GM19023 (cell line): ENCODE data around the gene PNCK.
"Not testable (repeated sequence)": the region's sequence is repeated elsewhere in the genome, so short reads cannot be mapped to it uniquely, and the experiment has no call there.

Experiments
- ATAC-seq: cut with Tn5 transposase; IDR thresholded peaks from one replicate; pipeline ENCODE4 v1.9.1; 2021; ENCODE audit warnings: mild to moderate bottlenecking, moderate library complexity; ENCODE audit not compliant: unreplicated experiment

Gene PNCK

GRCh38 chrX:153699210-153699783 lies 25.7 kb upstream of the PNCK start:
- not testable (repeated sequence) for ATAC-seq

- ATAC-seq, result no peak
Observed at GRCh38 chrX:153697924-153698865, 24.6 kb upstream of the PNCK start.

DNA sequence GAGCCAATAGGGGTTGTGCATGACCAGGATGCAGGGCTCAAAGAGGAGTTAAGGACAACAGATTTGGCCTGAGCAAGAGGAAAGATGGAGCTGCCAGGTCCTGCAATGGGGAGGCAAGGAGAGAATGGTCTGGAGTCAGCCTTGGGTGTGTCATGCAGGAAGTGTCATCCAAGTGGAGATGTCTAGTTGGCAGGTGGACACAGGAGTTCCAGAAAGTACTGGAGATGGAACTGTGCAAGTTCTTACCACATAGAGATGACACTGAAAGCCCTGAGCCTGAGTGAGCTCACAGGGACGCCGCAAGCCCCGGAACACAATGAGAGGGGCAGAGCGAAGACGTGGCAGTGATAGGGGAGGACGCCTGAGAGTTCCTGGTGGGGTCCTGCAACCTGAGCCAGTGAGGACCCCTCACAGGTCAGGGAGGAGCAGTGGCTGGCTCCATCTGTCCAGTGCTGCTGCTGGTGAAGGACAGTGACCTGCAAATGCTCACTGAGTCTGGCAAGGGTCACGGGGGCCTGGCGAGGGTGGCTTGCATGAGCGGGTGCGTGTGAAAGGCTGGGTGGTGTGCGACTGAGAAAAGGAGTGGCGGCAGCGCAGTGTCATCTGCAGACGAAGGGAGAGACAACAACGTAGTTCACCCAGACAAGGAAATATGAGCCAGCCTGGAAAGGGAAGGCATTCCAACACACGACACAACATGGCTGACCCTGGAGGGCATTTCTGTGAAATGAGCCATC lies 23.5 kb upstream of the PNCK start:
- ATAC-seq, result not testable (repeated sequence)

DNA sequence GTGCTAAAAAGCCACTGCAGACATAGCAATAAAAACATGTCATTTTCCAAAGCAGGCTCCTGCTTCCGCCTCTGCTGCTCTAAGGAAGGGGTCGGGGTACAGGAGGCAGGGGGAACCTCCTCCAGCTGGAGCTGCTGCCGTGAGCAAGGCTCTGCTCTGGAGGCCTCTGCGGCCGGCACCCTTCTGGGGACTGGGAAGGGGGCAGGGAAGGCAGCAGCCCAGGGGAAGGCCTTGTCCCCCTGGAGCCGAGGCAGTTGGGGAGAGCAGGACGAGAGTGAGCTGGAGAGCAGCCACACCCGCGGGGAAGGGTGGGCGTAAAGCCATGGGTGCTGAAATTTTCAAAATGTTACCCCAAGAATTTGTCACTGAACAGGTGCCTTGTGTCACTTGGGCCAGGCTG lies 22.9 kb upstream of the PNCK start:
- ATAC-seq, result not testable (repeated sequence)

DNA sequence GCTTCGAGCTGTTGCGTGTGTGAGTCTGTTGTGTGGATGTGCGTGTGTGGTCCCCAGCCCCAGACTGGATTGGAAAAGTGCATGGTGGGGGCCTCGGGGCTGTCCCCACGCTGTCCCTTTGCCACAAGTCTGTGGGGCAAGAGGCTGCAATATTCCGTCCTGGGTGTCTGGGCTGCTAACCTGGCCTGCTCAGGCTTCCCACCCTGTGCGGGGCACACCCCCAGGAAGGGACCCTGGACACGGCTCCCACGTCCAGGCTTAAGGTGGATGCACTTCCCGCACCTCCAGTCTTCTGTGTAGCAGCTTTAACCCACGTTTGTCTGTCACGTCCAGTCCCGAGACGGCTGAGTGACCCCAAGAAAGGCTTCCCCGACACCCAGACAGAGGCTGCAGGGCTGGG lies 22.5 kb upstream of the PNCK start:
- no peak for ATAC-seq

DNA sequence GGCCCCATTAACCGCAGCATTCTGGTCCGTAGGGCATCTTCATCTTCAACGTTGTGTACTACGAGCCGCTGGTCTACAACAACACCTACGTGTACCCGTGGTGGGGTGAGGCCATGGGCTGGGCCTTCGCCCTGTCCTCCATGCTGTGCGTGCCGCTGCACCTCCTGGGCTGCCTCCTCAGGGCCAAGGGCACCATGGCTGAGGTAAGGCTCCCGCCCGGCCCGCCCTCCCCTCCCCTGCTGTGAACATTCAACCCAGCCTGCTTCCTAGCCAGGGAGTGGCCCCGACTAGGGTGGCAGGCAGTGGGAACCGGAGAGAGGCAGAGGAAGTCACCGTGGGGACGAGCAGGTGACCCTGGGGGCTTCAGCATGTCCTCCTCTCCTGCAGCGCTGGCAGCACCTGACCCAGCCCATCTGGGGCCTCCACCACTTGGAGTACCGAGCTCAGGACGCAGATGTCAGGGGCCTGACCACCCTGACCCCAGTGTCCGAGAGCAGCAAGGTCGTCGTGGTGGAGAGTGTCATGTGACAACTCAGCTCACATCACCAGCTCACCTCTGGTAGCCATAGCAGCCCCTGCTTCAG lies 21.2 kb upstream of the PNCK start:
- no peak for ATAC-seq

- ATAC-seq, result not testable (repeated sequence)
Observed at GRCh38 chrX:153694256-153694655, 20.6 kb upstream of the PNCK start.

GRCh38 chrX:153693216-153694086 lies 19.8 kb upstream of the PNCK start:
- no peak for ATAC-seq

GRCh38 chrX:153692611-153693156 lies 19.1 kb upstream of the PNCK start:
- ATAC-seq, result no peak

- no peak for ATAC-seq
Observed at GRCh38 chrX:153692003-153692402, 18.4 kb upstream of the PNCK start.

DNA sequence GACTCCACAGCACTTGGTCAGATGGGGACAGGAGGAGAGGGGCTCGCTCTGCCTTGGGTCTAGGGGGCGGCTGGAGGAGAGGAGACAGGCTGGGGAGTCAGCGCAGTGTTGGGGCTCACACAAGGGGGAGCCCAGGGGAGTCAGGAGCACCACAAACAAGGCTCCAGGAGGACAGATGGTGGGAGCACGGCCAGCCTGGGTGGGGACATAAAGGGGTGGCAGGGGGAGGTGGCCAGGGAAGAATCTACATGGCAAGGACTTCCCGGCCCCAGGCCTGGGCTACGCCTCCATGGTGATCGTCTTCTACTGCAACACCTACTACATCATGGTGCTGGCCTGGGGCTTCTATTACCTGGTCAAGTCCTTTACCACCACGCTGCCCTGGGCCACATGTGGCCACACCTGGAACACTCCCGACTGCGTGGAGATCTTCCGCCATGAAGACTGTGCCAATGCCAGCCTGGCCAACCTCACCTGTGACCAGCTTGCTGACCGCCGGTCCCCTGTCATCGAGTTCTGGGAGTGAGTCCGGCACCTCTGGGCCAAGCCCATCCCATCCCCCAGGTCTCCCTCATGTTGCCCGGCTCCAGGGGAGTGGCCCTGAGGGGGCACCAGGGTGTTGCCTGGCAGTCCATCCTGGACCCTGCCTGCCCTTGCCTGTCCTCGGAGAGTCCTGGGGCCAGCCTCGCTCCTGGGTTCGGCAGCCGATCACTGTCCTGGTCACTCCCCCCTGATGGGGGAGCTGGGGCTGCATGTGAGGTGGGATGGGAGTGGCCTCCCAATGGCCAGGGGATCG lies 17.6 kb upstream of the PNCK start:
- ATAC-seq, result not testable (repeated sequence)

DNA sequence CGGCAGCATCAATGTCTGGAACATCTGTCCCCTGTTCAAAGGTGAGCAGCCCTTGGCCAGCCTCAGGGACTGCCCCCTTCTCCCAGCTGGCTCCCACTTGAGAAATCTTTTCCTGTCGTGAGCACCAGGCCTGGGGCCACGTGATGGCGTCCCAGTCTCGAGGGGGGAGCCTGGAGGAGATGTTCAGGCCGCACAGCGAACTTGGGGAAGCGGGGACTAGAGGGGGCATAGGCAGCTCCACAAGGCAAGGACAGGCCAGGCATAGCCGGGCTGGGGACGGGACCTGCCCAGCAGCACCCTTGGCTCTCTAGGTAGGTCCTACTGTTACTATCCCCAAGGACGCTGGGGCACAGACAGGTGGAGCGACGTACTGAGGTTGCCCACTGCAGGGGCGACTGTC lies 16.9 kb upstream of the PNCK start:
- no peak for ATAC-seq

GRCh38 chrX:153689654-153690465 lies 16.2 kb upstream of the PNCK start:
- no peak for ATAC-seq

GRCh38 chrX:153688911-153689590 lies 15.4 kb upstream of the PNCK start:
- no peak for ATAC-seq

DNA sequence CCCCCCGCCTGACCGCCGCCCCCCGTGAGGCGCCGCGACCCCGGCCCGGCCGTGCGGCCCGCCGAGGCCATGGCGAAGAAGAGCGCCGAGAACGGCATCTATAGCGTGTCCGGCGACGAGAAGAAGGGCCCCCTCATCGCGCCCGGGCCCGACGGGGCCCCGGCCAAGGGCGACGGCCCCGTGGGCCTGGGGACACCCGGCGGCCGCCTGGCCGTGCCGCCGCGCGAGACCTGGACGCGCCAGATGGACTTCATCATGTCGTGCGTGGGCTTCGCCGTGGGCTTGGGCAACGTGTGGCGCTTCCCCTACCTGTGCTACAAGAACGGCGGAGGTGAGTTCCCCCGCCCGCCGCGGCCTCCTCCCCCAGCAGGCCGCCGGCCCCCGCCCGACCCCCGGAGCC lies 14.9 kb upstream of the PNCK start:
- no peak for ATAC-seq

DNA sequence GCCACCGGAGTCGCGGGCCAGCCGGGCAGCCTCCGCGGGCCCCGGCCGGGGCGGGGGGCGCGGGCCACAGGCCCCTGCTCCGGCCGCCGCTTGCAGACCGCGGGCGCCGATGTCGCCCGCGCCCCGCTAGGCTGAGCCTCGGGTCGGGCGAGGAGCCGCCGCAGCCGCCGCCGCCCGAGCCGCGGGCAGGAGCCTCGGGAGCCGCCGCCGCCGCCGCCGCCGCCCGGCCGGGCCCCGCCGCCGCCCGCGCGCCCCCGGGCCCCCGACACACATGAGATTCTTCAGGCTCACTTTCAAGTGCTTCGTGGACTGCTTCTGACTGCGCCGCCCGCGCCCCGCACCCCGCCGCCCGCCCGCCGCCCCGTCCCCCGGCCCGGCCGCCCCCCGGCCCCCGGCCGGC lies 14.5 kb upstream of the PNCK start:
- no peak for ATAC-seq

GRCh38 chrX:153687121-153688039 lies 13.8 kb upstream of the PNCK start, which contains the start of gene SLC6A8:
Gene SLC6A8, plus strand, starts transcription at chrX:153687926. Its CDS starts 649 bp downstream, at chrX:153688575.
- ATAC-seq, result no peak
